Heart left ventricle (tissue), 16 donors: ENCODE data around the gene TMEM150B. TPM values are rescaled to one million over a fixed set of nuclear protein-coding genes. Genes with fewer than 3 reads are reported as not detected.

Source experiments
- ATAC-seq, 4 donors: fragments of 200-7000 bp; cut with Tn5 transposase; one replicate each; pipeline ENCODE4 v1.9.1; 2020 to 2022; ENCODE audit warnings: moderate library complexity in 4 of 4, mild to moderate bottlenecking in 3 of 4, moderate number of reproducible peaks in 1 of 4
- DNase-seq, 5 donors: peaks; one replicate each; pipeline ENCODE4 v3.0.0-alpha.2; 2020
- H3K27ac ChIP-seq, 12 donors: fragments of 200-600 bp; sonication (generic) in 4 of 12; one replicate each; pipeline versions ENCODE4 v1.5.0 to v1.8.0; 2016 to 2022; ENCODE audit warnings: mild to moderate bottlenecking in 2 of 12
- H3K27me3 ChIP-seq, 9 donors: fragments of 200-600 bp; sonication (generic) in 2 of 9; one replicate each; pipeline versions ENCODE4 v1.5.1 to v1.8.0; 2016 to 2022; ENCODE audit warnings: mild to moderate bottlenecking in 3 of 9
- H3K36me3 ChIP-seq, 9 donors: fragments of 200-600 bp; sonication (generic) in 2 of 9; one replicate each; pipeline versions ENCODE4 v1.5.0 to v1.8.0; 2018 to 2022; ENCODE audit warnings: mild to moderate bottlenecking in 2 of 9
- H3K4me1 ChIP-seq, 12 donors: fragments of 200-600 bp; sonication (generic) in 4 of 12; one replicate each; pipeline versions ENCODE4 v1.5.0 to v1.8.0; 2016 to 2022; ENCODE audit warnings: mild to moderate bottlenecking in 3 of 12
- H3K4me3 ChIP-seq, 12 donors: fragments of 200-600 bp; sonication (generic) in 4 of 12; one replicate each; pipeline versions ENCODE4 v1.5.0 to v1.8.0; 2017 to 2022; ENCODE audit warnings: mild to moderate bottlenecking in 9 of 12, moderate library complexity in 4 of 12
- H3K9me3 ChIP-seq, 12 donors: fragments of 200-600 bp; sonication (generic) in 4 of 12; one replicate each; pipeline versions ENCODE4 v1.5.0 to v1.8.0; 2016 to 2022; ENCODE audit warnings: mild to moderate bottlenecking in 1 of 12
- POLR2A ChIP-seq, 2 donors: fragments of 450-650 bp; IDR thresholded peaks; one replicate each; pipeline ENCODE4 v1.6.1; 2017; ENCODE audit warnings: antibody characterized with exemption in 2 of 2, mild to moderate bottlenecking in 2 of 2, moderate library complexity in 2 of 2
- WGBS, 4 donors: extraction: QIAGEN DNeasy Blood & Tissue Kit in 2 of 4; methylation state at CpG; one replicate each; pipeline versions ENCODE4 v1.1.5 to v1.1.7; 2013 to 2018; 5-methylcytosine and 5-hydroxymethylcytosine counted together
- intact Hi-C, 10 donors: fragments of 100-400 bp; cut with DNase I; formaldehyde crosslinking; loops; one replicate each; pipeline versions ENCODE4 v1.11.1 to v1.14.2; 2022
- polyA plus RNA-seq, 2 donors: library from polyadenylated mRNA; stranded (reverse); fragments of 200-250 nt; gene quantifications; one replicate each; pipeline ENCODE4 v1.2.3, GENCODE V29; 2013
- total RNA-seq, 9 donors: library from RNA; depleted of rRNA in 2 of 9; stranded (reverse); fragments of >200 nt in 2 of 9; fragmentation: NEBNext Ultra II Directional in 3 of 9; extraction: Animal tissue kit (Norgen Biotek cat#: 25700) in 3 of 9; gene quantifications; one replicate each; pipeline versions ENCODE4 v1.1.0 to v1.2.4, GENCODE V29; 2016 to 2023
- TF ChIP-seq, protein P1 (sequence below), 12 donors: fragments of 200-600 bp; sonication (generic) in 4 of 12; IDR thresholded peaks; one replicate each; pipeline versions ENCODE4 v1.5.0 to v1.8.0; 2018 to 2022; ENCODE audit warnings: antibody characterized with exemption in 12 of 12, mild to moderate bottlenecking in 5 of 12
- donor health status: ischemic (EF 13 %, LVEDD 7.1; RV severe dilation, severe dysfunction).
- donor health status: healthy with polysubstance abuse.
- donor health status: DM: no; HTN: yes; CAD: no.
- donor health status: DM: no; HTN: no; CAD: no.
- donor health status: ischemic (EF 25% LVEDD 6.9; RV normal size, moderate dysfunction).
- donor health status: ischemic (EF 25% LVEDD 5.7; RV mildly dilated, moderate dysfunction).
- donor health status: healthy.
- donor health status: DM: yes; HTN: yes; CAD: no.
- donor health status: ischemic (EF 35%, LVEDD 5.7; RV mildly dilated, moderate dysfunction).
- donor health status: nonischemic (EF 11% LVEDD 7.7; RV severe dilation, severe dysfunction).
- donor health status: DM: yes; HTN: yes; CAD: no.
- donor health status: PGD.
- donor health status: ischemic (EF 29% LVEDD 5.4; RV normal size, mild dysfunction).
- donor health status: nonischemic (EF 23%, LVEDD 6.1; RV moderate dilation, normal function).

The TMEM150B gene
- total and polyA plus RNA-seq, 11 donors: 0.43 to 14.1 (median 0.99) TPM; not detected in 1

DNA sequence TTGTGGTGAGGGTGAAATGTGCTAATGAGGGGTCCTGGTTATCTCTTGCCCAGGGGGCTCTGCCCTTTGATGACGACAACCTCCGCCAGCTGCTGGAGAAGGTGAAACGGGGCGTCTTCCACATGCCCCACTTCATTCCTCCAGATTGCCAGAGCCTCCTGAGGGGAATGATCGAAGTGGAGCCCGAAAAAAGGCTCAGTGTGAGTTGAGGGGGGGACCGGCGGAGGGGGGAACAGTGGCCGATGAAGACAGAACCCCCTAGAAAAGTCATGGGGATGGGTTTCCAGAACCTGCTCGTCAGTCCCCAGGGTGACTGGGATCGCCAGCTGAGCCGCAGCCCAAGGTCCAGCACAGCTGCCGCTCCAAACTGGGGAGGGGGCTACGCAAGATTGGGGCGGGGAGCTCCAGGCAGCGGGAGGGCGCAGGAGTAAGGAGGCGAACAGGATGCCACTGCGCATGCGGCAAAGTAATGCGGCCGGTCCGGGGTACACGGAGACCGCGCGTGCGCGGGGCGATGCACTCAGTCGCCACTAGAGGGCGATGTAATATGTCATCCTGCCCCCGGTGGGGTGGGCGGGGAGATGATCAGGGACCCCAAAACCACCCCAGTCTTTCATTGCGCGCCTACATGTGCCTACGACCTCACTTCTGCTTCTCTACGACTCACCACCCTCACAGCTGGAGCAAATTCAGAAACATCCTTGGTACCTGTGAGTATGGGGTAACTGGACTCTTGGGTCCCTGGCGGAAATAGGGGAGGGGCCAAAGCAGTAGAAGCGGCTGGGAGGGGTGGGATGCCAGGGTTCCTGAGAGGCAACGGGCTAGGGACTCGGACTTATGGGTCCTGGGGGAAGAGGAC, 23.5 kb downstream of the TMEM150B start:
- WGBS, 4 donors: 15 to 26% (median 22%) methylated on average over 42 of the region's 42 CpGs
- DNase-seq (peak; percentile 84 to 96 (median 90)), ATAC-seq (peak; percentile 80 to 93 (median 90))
- no peaks in the 10 kb centered on the region for H3K9me3 ChIP-seq
- intact Hi-C loops: loop anchor here (2.0 to 10.0 kb wide), 8 partner anchors 36 to 201 kb away; partner anchors contain the start of genes TMEM238 (in 6 of the 10), KMT5C (in 3 of the 10), IL11 (in 2 of the 10) and RPL28 (in 2 of the 10)
- no peak for TF ChIP-seq POLR2A (IDR thresholded peaks at IDR 0.05)
- TF ChIP-seq, protein P1, sequence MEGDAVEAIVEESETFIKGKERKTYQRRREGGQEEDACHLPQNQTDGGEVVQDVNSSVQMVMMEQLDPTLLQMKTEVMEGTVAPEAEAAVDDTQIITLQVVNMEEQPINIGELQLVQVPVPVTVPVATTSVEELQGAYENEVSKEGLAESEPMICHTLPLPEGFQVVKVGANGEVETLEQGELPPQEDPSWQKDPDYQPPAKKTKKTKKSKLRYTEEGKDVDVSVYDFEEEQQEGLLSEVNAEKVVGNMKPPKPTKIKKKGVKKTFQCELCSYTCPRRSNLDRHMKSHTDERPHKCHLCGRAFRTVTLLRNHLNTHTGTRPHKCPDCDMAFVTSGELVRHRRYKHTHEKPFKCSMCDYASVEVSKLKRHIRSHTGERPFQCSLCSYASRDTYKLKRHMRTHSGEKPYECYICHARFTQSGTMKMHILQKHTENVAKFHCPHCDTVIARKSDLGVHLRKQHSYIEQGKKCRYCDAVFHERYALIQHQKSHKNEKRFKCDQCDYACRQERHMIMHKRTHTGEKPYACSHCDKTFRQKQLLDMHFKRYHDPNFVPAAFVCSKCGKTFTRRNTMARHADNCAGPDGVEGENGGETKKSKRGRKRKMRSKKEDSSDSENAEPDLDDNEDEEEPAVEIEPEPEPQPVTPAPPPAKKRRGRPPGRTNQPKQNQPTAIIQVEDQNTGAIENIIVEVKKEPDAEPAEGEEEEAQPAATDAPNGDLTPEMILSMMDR (IDR thresholded peaks at IDR 0.05): peak; percentile 94 to 99 (median 97)
- H3K27ac ChIP-seq: peak overlapping the region in 1 of 12 donors; percentile 34
- peaks cover 0 to 30% (median 5%) of the 10 kb centered on the region in 9 donors for H3K36me3 ChIP-seq
- H3K4me3 ChIP-seq: peak overlapping the region in 10 of 12 donors; percentile 30 to 58 (median 46)
- peaks cover 0 to 10% (median 4%) of the 10 kb centered on the region in 12 donors for H3K4me1 ChIP-seq
- no peaks in the 10 kb centered on the region for H3K27me3 ChIP-seq

DNA sequence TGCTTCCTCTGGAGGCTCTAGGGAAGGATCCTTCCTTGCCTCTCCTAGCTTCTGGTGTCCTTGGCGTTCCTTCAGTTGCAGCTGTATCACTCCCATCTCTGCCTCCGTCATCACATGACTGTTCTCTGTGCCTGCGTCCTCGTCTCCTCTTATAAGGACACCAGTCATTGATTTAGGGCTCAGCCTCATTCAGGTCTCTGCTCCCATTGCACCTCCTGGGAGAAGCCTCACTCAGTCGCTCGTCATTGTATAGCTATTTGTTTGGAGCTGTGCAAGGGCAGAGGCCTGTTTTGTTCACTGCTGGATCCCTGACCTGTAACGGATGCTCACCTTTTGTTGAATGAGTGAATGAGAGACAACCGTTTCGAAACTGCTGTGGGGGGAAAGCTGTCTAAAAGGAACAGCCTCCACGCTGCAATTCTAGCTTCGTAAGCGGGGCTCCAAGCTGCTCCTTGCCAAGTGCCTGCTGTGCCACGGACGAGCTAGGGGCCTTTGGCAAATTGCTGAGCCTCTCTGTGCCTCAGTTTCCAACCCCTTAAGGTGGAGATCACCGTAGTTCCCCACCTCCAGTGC, 24.2 kb downstream of the TMEM150B start:
- Histone ChIP-seq H3K27ac (no peak overlapping the region), H3K4me1 (peaks cover 0 to 10% (median 4%) of the 10 kb centered on the region in 12 donors), H3K9me3 (no peaks in the 10 kb centered on the region), H3K27me3 (no peaks in the 10 kb centered on the region), H3K4me3 (peak overlapping the region in 1 of 12 donors; percentile 56), H3K36me3 (peaks cover 0 to 25% (median 5%) of the 10 kb centered on the region in 9 donors)
- DNase-seq: no peak
- intact Hi-C loops: loop anchor here (2.0 to 10.0 kb wide), 8 partner anchors 36 to 201 kb away; partner anchors contain the start of genes TMEM238 (in 6 of the 10), KMT5C (in 3 of the 10), IL11 (in 2 of the 10) and RPL28 (in 2 of the 10)
- no peak for ATAC-seq
- TF ChIP-seq, protein P1 (IDR thresholded peaks at IDR 0.05): no peak
- TF ChIP-seq POLR2A (IDR thresholded peaks at IDR 0.05): no peak
- WGBS, 4 donors: 75 to 81% (median 78%) methylated on average over 14 to 15 of the region's 15 CpGs

DNA sequence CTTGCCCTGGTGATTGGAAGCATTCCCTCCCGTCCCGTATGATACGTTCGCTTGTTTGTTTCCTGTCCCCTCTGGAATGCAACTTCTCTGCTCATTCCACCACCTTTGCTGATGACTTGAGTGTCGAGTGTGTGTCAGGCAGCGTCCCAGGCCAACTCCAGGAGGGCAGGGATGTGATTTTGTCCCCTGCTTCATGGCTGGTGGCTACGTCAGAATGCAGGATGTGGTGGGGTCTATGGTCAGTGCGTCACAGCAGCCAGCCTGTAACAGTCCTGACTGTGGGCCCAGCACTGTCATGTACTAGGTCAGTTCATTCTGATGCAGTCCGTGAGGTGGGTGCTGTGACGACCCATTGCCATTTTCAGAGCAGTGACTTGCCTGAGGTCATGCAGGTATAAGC, 25.1 kb downstream of the TMEM150B start:
- peaks cover 0 to 29% (median 5%) of the 10 kb centered on the region in 9 donors for H3K36me3 ChIP-seq
- no peak for DNase-seq
- WGBS, 4 donors: 91 to 95% (median 93%) methylated on average over 10 of the region's 10 CpGs
- H3K27ac ChIP-seq: no peak overlapping the region
- no peaks in the 10 kb centered on the region for H3K27me3 ChIP-seq
- no peak overlapping the region for H3K4me3 ChIP-seq
- ATAC-seq: no peak
- intact Hi-C loops: loop anchor here (2.0 to 10.0 kb wide), 8 partner anchors 37 to 202 kb away; partner anchors contain the start of genes TMEM238 (in 6 of the 10), KMT5C (in 3 of the 10), IL11 (in 2 of the 10) and RPL28 (in 2 of the 10)
- H3K9me3 ChIP-seq: no peaks in the 10 kb centered on the region
- no peak for TF ChIP-seq POLR2A (IDR thresholded peaks at IDR 0.05)
- TF ChIP-seq, protein P1 (IDR thresholded peaks at IDR 0.05): no peak
- peaks cover 0 to 10% (median 4%) of the 10 kb centered on the region in 12 donors for H3K4me1 ChIP-seq
